Gastroesophageal sphincter (tissue), 4 donors: Measurements from ENCODE around the gene CELSR3. TPM values are rescaled to one million over a fixed set of nuclear protein-coding genes. Genes with fewer than 3 reads are reported as not detected.

Experiments
- ATAC-seq: fragments of 150-250 bp; one replicate; pipeline ENCODE4 v1.9.1; 2016; ENCODE audit warnings: mild to moderate bottlenecking, moderate library complexity
- H3K27ac ChIP-seq, 4 donors: fragments of 200-600 bp; sonication (generic) in 3 of 4; 1 replicate in 3 of 4; 2 replicates in 1 of 4; pipeline ENCODE4 v1.5.1; 2016 to 2019
- H3K27me3 ChIP-seq: fragments of 200-600 bp; sonication (generic); one replicate; pipeline ENCODE4 v1.5.1; 2019
- H3K36me3 ChIP-seq, 2 donors: fragments of 200-600 bp; sonication (generic); one replicate each; pipeline ENCODE4 v1.5.1; 2019; ENCODE audit warnings: control low read depth in 1 of 2
- H3K4me1 ChIP-seq, 3 donors: fragments of 200-600 bp; sonication (generic); 1 replicate in 2 of 3; 2 replicates in 1 of 3; pipeline ENCODE4 v1.5.1; 2016 to 2019; ENCODE audit warnings: control low read depth in 2 of 3
- H3K4me3 ChIP-seq, 2 donors: fragments of 200-600 bp; sonication (generic); one replicate each; pipeline ENCODE4 v1.5.1; 2019; ENCODE audit warnings: mild to moderate bottlenecking in 1 of 2, moderate library complexity in 1 of 2
- H3K9me3 ChIP-seq, 3 donors: fragments of 200-600 bp; sonication (generic); one replicate each; pipeline ENCODE4 v1.5.1; 2017 to 2019; ENCODE audit warnings: control low read depth in 2 of 3
- CTCF ChIP-seq, 4 experiments: fragments of 200-600 bp in 2 of 4; fragments of 450-650 bp in 2 of 4; sonication (generic) in 1 of 4; IDR thresholded peaks; one replicate each; pipeline ENCODE4 v1.5.1; 2017 to 2019; ENCODE audit warnings: antibody characterized with exemption in 4 of 4, mild to moderate bottlenecking in 2 of 4, moderate library complexity in 2 of 4
- EP300 ChIP-seq: sonication (generic); formaldehyde crosslinking; IDR thresholded peaks from one replicate; pipeline ENCODE4 v1.6.1; 2017; ENCODE audit warnings: antibody characterized with exemption, mild to moderate bottlenecking
- POLR2A ChIP-seq, 2 donors: fragments of 450-650 bp; IDR thresholded peaks; one replicate each; pipeline ENCODE4 v1.6.1; 2017; ENCODE audit warnings: antibody characterized with exemption in 2 of 2, mild to moderate bottlenecking in 2 of 2, moderate library complexity in 1 of 2
- POLR2AphosphoS5 ChIP-seq: sonication (generic); formaldehyde crosslinking; IDR thresholded peaks from one replicate; pipeline ENCODE4 v1.6.1; 2017; ENCODE audit warnings: antibody characterized with exemption
- WGBS, 2 donors: methylation state at CpG; one replicate each; pipeline ENCODE4 v1.1.5; 2018; ENCODE audit warnings: low coverage in 1 of 2; 5-methylcytosine and 5-hydroxymethylcytosine counted together
- total RNA-seq, 4 donors: library from RNA; depleted of rRNA; stranded (reverse); fragments of >200 nt; gene quantifications; one replicate each; pipeline ENCODE4 v1.1.0, GENCODE V29; 2016

Gene CELSR3
- total RNA-seq, 4 donors from 2014 or later: 0.40 to 1.0 (median 0.66) TPM

GRCh38 chr3:48680811-48681540 is 18.3 kb upstream of the CELSR3 start:
- no peak for TF ChIP-seq CTCF (IDR thresholded peaks at IDR 0.05)
- no peak for TF ChIP-seq POLR2A (IDR thresholded peaks at IDR 0.05)
- no peak for TF ChIP-seq EP300
- no peak for TF ChIP-seq POLR2AphosphoS5
- WGBS, 2 donors: 89 to 94% methylated on average over 3 to 6 of the region's 17 CpGs
- Histone ChIP-seq H3K36me3 (peaks cover 0 to 68% of the 10 kb centered on the region in 2 donors), H3K9me3 (no peaks in the 10 kb centered on the region), H3K4me3 (no peak overlapping the region), H3K27me3 (no peaks in the 10 kb centered on the region), H3K4me1 (peaks cover 0 to 28% (median 16%) of the 10 kb centered on the region in 3 donors), H3K27ac (no peak overlapping the region)
- no peak for ATAC-seq

GRCh38 chr3:48679411-48680391 is 17.0 kb upstream of the CELSR3 start:
- Histone ChIP-seq H3K4me1 (peaks cover 0 to 19% (median 13%) of the 10 kb centered on the region in 3 donors), H3K27ac (no peak overlapping the region), H3K9me3 (no peaks in the 10 kb centered on the region), H3K27me3 (no peaks in the 10 kb centered on the region), H3K36me3 (peaks cover 0 to 76% of the 10 kb centered on the region in 2 donors), H3K4me3 (no peak overlapping the region)
- WGBS, 2 donors: 79 to 95% methylated on average over 3 to 11 of the region's 20 CpGs
- TF ChIP-seq POLR2A (IDR thresholded peaks at IDR 0.05): no peak
- TF ChIP-seq POLR2AphosphoS5: no peak
- TF ChIP-seq EP300: no peak
- no peak for TF ChIP-seq CTCF (IDR thresholded peaks at IDR 0.05)
- ATAC-seq: no peak

GRCh38 chr3:48678566-48679380 is 16.1 kb upstream of the CELSR3 start:
- H3K4me3 ChIP-seq: no peak overlapping the region
- H3K27me3 ChIP-seq: no peaks in the 10 kb centered on the region
- peaks cover 0 to 10% (median 4%) of the 10 kb centered on the region in 3 donors for H3K4me1 ChIP-seq
- no peaks in the 10 kb centered on the region for H3K9me3 ChIP-seq
- TF ChIP-seq EP300 (no peak), POLR2A (IDR thresholded peaks at IDR 0.05) (no peak), CTCF (IDR thresholded peaks at IDR 0.05) (no peak), POLR2AphosphoS5 (no peak)
- no peak for ATAC-seq
- H3K36me3 ChIP-seq: peaks cover 0 to 85% of the 10 kb centered on the region in 2 donors
- no peak overlapping the region for H3K27ac ChIP-seq
- WGBS, 2 donors: 94% methylated on average over 5 to 7 of the region's 24 CpGs

- 58 to 70% methylated on average over 4 of the region's 4 CpGs for WGBS, 2 donors
- Histone ChIP-seq H3K36me3 (peaks cover 0 to 87% of the 10 kb centered on the region in 2 donors), H3K9me3 (no peaks in the 10 kb centered on the region)
Measured at GRCh38 chr3:48678056-48678455, 15.4 kb upstream of the CELSR3 start.

More at GRCh38 chr3:48678056-48678455, 15.4 kb upstream of the CELSR3 start:
- Histone ChIP-seq H3K27ac (no peak overlapping the region), H3K4me1 (peaks cover 0 to 2% (median 0%) of the 10 kb centered on the region in 3 donors), H3K4me3 (no peak overlapping the region), H3K27me3 (no peaks in the 10 kb centered on the region)
- no peak for ATAC-seq
- no peak for TF ChIP-seq POLR2A (IDR thresholded peaks at IDR 0.05)
- no peak for TF ChIP-seq CTCF (IDR thresholded peaks at IDR 0.05)
- no peak for TF ChIP-seq POLR2AphosphoS5
- no peak for TF ChIP-seq EP300
